ENCODE data around the gene C16orf74.
A peak's percentile ranks its signal among the peaks of the same experiment; 100 is the strongest.

Gene C16orf74

DNA sequence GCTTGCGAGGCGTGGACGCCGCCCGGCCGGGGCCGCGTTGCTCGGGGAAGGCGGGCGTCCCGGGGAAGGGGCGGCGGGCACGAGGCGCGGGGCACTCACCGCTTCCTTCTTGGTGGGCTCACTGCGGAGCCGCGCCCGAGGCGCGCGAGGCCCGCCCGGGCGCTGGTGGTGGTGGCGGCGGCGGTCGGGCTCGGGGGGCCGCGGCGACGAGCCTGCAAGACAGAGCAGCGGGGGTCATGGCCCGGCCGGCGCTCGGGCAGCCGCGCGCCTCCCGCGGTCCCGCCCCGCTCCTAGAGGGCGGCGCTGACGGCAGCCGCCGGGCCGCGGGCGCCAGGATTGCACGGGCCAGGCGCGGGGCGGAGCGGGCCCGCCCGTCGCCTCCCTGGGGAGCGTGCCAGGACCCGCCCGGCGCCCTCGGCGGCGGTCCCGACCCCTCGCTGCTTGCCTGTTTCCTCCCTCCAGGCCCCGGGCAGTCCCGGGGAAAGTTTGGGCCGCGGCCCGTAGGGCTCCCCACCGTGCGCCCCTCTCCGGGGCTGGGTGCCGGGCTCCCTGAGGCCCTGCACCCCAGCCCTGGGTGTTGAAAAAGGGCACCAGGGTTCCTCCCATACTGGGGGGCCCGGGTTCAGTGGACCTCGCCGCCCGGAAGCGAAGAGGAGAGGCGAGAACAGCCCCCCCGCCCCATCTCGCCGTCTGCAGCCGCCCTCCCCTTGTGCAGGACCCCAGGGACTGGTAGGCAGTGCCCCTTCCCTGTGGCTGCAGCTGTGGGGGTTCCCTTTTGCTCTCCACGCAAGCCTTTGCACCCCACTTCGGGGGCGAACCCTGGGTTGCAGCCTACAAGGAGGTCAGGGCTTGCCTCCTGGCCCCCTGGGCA, at the start of gene C16orf74:
Gene C16orf74 (minus strand): TSS at position 270 of the 871 bp plus-strand sequence. CDS start 15,879 bp downstream, outside the sequence.
- peak; percentile 38 for DNase-seq

DNA sequence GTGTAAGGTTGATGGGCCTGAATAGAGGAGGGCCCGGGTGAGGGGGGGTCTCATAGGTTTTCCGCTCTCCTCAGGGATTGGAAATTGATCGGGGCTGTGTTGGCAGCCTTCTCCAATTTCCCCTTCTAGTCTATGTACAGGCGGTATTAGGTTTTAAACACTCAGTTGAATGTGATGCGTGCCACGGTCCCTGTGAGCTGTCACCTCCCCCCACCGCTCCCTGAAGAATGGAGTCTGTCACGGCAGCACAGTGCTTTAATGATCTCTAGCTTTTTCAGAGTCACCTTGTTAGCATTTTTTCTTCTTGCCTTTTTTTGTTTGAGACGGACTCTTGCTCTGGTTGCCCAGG, 49.4 kb upstream of the C16orf74 start:
- no peak for DNase-seq

DNA sequence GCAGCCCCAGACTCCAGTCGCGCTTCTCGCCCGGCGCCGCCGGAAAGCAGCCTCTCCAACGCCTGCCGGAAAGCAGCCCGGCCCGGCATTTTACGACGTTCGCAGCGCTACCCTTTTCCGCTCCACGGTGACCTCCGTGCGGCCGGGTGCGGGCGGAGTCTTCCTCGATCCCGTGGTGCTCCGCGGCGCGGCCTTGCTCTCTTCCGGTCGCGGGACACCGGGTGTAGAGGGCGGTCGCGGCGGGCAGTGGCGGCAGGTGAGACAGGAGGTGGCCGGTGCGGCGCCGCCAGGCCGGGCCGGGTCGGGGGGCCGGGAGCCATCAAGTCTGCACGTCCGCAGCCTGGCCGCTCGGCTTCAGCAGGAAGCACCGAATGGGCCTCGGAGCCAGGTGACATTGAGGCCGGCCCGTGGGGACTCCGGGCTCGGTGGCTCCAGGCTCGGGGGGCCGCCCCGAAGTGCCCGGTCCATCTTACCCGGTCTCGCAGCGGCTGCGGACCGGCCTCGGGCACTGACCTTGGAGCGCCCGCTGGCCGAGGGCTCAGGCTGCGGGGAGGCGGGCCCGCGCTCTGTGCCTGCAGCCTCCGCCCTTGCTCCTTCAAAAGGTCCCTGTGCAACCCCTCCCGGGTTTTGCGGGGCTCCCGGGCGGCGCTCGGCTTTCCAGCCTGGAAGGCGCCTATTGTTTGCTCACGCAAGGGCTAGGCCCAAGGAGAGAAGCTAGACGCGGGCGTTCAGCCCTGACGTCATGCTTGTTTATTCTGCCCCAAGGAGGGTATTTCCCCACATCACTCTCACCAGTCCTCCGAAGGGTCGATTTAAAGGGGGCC, 48.8 kb upstream of the C16orf74 start, which contains the start of the genes COX4I1 and EMC8:
Gene COX4I1 (plus strand): TSS at position 199 of the 824 bp plus-strand sequence. CDS start 1,511 bp downstream, outside the sequence.
Gene EMC8 (minus strand): TSS at position 48 of the 824 bp plus-strand sequence. CDS start 249 bp downstream, outside the sequence.
- peak; percentile 83 for DNase-seq

DNA sequence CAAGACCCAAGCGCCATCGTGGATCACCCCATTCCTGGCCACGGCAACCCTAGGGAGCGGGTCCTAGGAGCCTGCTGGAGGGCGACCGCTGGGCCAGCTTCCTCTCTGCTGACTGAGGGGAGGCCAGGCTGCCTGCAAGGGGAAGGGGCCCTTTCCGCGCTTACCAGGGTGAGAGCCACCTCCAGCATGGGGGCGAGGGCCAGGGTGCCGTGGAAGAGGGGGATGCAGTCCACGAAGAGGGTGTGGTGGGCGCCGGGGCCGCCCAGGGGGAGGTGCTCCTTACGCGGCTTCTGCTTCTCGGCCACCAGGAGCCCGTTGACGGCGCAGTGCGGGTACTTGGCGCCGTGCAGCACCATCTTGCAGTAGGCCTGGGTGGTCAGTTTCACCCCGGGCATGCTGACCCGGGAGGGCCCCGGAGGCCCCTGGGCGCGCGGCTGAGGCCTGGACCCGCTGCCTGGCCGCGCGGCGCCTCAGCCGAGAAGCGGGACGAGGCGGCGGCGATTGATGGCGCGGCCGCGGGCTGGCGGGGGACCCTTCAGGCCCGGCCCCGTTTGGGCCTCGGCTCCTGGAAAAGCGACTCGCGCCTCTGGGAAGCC, 48.1 kb upstream of the C16orf74 start:
- peak; percentile 2 for DNase-seq

DNA sequence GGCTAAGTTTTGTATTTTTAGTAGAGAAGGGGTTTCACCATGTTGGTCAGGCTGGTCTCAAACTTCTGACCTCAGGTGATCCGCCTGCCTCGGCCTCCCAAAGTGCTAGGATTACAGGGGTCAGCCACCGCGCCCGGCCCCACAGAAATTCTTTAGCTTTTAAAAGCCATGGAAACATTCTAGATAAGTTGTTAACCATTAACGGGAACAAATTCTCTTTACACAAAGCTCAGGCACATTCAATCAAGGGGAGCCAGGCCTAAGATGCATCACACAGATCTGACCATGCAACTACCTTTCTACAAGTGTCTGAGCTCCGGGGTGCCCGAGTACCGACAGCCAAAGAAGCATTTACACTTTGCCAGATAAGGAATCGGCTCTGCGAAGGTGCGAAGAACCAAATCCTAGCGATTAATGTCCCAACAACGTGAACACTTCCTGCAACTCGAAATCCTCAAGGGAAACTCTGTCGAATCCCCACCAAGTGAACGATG, 47.4 kb upstream of the C16orf74 start:
- no peak for DNase-seq

DNA sequence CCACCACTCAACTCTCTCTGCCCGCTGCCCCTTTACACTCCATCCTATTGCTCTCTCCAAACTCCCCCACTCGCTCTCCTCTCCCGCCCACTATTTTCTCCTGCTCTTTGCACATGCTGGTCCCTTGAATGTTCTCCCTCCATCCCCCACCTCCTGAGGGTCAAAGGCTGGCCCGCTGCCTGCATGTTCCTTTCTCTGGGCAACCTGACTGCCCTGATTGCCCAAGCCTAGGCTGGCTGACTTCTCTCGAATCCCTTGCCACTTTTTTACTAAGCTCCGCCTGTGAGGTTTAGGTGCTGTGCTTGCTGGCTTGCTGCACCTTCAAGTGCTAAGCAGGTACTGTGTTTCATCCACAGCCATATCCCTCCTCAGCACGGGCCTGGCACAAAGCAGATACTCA, 45.7 kb upstream of the C16orf74 start:
- no peak for DNase-seq

DNA sequence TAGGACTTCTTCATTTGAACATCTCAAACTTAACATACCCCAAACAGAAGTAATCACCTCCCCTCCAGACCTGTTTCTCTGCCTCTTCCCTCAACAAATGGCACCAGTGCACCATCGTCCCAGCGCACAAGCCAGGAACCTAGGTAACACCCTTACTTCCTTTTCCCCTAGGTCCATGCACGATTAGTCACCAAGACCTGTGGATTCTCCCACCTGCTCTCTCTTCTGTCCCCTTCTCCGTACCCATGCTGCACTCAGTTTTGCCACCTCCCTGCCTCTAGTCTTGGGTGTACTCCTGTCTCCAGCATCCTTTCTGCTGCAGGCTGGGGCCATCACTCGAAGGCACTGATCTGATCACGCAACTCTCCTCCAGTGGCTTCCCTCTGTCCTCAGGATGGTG, 45.3 kb upstream of the C16orf74 start:
- no peak for DNase-seq

DNA sequence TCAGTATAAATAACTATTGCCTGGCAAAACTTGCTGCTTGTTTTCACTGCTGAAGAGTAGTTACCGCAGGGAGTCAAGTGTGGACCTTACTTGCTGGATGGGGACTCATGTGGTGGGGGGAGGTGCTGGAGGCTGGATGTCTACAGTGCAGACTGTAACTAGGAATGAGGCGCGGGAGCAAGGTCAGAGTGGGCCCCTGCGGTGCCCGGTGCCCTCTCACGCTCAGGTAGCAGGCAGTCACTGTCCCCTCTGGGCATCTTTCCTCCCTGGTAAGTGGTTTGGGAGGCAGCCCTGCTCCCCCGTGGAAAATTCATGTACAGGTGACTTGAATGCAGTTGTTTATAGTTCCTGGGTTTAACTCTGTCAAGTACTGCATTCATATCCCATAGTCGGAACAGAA, 43.8 kb upstream of the C16orf74 start:
- DNase-seq = no peak

DNA sequence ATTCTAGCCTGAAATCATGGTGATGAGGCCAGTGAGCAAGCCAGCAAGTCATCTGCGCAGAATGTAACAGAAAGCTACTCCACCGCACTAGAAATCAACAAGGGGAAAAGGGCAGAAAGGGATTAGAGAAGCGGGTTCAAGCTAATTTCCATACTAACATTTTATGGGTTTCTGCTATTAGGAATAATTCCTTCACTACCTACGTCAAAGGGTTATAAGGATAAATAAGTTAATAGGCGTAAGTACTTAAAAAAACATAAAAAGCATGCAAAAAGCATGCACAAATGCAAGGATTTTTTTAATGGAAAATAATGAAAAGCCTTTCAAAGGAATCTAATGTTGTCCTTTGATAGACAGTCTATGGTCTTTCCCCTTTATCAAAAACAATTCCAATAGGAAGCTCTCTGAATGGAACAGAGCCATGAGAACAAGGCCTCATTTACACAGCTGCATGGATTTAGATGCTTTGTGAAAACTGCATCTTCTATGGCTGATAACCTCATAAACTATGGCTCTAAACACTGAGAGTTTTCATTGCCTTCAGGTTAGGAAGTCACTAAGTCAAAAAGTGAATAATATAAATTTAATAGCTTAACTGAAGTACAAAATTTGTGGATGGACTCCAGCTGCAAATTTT, 42.9 kb upstream of the C16orf74 start:
- DNase-seq = no peak

DNA sequence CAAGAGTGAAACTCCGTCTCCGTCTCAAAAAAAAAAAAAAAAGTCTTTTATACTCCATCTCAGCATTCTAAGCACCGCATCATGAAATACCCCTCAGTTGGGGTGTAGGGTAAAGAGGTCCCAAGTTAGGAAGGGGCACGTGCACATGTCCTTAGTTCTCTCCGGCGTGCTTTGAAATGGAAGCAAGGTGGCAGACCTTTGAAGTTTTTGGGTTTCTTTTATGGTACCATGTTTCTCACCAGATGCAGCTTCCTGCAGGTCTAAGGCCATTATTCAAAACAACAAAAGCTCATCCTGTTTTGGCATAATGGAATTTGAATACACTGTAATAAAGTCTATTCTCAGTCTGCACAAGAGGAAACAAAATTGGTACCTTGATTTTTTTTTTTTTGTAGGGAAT, 38.9 kb upstream of the C16orf74 start:
- DNase-seq = no peak

DNA sequence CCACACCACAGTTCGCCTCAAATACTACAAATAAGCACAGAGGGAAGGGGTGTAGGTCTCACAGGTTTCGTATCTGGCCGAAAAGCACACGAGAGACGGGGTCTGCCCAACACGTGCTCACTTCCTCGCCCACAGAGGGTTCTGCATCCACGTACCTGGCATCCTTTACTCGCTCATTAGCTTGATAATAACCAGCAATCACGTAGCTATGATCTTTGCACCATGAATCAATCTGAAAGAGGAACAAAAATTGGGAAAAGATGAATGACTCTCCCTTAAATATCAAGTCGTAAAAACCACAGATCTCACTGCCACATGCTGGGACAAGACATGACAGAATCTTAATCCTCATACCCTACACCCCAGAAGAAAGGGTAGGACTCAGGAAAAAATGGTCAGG, 37.9 kb upstream of the C16orf74 start:
- DNase-seq = no peak

DNA sequence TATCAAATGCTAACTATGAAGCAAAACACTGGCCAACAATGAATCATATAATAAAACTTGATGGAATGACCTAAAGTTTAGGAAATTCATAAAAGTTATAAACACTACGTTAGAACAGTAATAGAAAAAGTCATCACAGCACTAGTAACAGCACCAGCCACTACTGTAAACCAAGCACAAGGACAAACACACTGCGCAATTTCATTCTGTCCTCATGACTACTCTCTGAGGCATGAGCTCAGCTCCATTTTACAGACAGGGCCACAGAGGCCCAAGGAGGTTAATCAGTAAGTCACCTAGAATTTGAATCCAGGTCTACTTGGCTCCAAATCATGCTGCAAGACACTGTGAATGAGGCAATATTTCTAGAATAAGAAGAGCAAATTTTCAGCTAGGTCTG, 35.0 kb upstream of the C16orf74 start:
- no peak for DNase-seq

DNA sequence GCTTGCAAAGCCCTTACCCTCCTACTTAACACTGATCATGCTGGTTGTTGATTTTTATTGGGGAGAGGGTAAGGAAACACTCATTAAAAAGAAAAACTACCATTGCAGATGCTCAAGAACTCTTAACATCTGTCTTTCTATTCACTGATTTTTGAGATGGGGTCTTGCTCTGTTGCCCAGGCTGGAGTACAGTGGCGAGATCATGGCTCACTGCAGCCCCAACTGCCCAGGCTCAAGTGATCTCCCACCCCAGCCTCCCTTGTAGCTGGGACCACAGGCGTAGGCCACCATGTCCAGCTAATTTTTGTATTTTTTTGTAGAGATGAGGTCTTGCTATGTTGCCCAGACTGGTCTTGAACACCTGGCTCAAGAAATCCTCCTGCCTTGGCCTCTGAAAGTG, 33.9 kb upstream of the C16orf74 start:
- no peak for DNase-seq

DNA sequence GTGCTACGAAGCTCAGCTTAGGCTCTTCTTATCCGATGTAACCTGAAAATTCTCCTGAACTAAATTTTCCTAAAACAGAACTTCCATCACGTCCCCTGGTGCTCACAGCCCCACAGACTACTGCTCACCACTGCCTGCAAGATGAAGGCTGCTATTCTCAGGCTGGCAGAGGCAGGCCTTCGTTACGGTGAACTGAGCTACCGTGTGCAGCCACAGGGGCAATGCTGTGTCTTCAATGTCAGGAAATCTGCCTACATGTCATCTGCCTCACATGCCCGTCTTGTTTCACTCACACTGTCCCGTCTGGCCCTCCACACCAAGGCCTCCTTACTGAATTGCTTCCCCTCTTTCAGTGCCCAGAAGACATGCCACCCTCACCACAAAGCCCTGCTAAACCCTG, 32.5 kb upstream of the C16orf74 start:
- no peak for DNase-seq

DNA sequence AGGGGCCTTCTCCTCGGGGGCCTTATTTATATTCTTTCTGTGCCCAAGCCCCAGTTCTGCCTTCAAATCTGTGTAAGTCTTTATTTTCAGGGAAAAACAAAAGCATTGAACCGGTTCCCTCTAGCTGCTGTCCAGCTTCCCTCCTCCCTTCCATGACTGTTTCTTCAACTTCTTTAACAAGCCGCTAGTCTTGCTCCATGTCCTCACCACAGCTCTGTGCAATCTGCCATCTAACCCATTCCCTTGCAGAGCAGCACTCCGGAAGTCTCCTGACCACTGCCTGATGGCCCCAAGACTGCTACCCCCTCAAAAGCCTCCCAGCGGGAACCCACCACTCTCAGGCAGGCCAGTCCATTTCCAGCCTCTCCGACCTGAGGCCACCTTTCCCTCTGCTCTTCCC, 31.6 kb upstream of the C16orf74 start:
- DNase-seq = no peak

DNA sequence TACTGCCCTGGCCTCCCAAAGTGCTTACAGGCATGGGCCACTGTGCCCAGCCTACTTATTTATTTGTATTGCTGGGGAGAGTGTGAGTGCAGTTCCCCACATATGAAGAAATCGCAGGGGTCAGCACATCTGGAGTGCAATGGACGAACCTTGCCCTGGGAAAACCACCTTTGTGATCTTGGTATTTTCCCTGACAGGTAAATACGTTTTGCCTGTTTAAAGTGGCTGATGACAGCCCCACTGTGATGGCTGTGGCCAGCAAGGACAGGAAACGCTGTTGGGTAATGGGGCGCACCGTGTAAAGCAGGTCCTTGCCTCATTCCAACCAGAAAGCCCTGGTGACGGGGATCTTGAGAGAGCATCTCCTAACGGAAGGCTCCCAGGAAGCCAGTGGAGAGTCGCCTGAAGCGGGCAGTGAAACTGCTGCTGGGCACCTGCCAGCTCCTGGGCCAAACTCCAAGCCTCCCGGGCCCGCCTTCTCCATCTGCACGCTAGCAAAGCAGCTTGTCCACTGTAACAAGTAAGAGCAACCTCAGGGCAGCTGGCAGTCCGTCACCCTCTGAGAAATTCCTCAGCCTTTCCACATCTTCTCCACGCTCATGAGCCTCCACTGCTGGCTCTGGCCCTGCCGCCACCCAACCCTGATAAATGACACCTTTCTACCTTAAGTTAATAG, 30.9 kb upstream of the C16orf74 start:
- no peak for DNase-seq

DNA sequence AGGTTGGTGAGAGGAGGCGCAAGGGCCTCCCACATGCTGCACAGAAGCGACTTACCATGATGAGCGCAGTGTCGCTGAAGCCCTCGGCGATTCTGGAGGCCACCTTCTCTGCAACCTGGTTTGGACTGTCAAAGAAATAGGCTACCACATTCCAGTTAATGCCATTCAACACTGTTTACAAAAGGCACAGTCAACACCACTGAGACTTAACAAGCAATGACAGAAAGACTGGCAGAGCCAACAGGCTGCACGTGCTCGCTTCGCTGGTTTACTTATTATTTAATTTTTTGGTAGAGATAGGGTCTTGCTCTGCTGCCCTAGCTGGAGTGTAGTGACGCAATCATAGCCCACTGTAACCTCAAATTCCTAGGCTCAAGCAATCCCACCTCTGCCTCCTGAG, 30.3 kb upstream of the C16orf74 start:
- no peak for DNase-seq

DNA sequence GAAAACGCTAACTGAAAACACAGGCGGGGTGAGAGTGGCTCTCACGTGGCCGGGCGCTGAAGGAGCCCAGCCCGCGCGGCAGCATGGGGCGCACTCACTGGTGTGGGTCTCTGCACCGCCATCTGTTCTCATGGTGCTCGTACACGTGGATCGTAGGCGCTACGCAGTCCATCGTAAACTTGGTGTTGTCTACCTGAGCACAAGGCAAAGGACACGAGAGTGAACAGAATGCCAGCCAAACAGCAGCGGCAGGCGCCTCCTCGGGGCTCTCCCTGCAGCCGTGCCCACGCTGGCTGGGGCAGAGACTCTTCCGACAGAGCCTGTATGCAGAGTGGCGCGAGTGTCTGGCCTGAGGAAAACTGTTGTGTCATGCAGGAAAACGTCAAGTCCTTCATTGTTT, 29.4 kb upstream of the C16orf74 start:
- no peak for DNase-seq

DNA sequence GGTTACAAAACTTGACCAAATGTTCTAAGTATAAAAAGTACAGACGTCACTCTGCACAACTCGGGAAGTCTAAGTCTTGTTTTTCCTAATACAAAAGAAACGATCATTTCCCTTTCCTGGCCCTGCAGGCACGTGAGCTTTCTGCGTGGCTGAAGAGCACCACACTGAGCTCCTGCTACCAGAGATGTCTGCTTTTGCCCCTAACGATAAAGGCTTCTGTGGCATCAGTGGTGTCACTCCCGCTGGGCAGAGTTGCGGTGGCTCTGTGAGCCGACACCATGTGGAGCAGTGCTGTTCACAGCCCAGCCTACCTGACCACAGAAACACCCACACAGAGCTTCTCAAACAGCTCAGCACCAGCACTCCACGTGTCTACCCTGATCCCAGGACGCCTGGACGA, 28.0 kb upstream of the C16orf74 start:
- no peak for DNase-seq

DNA sequence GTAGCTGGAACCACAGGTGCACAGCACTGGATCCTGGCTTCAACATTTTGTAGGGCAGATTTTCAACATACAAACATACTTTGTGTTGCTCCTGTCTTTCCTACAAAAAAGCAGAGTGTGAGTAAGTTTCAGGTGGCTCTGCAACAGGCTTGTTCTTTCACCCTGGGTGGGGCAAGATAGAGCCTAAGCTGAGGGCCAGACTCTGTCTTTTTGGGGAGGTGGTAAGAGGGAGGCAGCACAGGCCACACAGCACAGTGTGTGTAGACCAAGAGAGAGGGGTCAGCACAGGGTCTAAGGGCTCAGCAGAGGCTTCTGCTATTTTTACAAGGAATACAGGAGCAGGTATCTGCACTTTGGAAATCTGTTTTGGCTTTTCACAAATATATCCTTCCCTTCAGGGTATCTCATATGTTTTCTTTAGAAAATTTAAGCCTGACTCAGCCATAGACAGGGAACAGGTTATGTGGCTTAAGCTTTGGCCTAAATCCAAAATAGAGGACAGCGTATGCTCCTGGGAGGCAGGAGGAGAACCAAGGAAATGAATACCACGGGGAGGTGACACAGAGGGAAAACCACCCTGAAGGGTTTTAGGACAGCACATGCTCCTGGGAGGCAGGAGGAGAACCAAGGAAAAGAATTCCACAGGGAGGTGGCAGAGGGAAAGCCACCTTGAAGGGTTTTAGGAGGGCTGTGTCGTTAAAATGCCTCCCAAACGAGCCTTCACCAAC, 26.9 kb upstream of the C16orf74 start:
- no peak for DNase-seq

DNA sequence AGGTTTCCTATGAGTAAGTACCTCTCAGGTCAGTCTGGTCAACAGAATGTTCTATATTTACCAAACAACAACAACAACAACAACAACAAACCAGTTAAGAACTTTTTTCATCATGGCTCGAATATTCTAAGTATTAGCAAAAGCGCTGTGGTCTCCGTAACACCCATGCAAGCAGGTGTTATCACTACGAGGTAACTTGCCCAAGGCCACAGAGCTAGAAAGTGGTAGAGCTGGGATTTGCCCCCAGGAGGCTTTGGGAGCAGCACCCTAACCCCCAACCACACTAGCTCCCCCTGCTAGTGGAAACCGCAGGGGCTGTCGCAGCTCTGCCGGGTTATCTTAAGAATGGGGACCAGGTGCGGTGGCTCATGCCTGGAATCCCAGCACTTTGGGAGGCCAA, 23.9 kb upstream of the C16orf74 start:
- no peak for DNase-seq

DNA sequence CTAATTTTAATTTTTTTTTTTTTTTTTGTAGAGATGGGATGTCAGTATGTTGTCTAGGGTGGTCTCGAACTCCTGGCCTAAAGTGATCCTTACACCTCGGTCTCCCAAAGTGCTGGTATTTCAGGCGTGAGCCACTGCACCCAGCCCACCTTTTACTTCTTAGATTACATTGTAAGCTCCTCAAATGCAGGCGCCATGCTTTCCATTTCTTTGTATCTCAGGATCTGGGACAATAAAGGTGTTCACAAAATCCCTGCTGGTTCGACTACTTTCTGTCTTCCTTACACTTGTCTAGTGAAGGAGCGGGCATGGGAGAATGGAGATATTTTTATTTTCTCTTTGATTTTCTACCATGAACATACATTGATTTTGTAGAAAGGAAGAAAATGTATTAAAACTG, 23.2 kb upstream of the C16orf74 start:
- no peak for DNase-seq

Measured in NCI-H345 (cell line).